ENCODE results near the gene USP34.

USP34 gene

GRCh38 chr2:61244694-61245093, 226.2 kb downstream of the USP34 start:
- TF ChIP-seq CTCF (IDR thresholded peaks at IDR 0.05; ENCODE audit: extremely low read depth, missing control alignments): no peak
- DNase-seq (ENCODE audit: low spot score): no peak

- no peak for TF ChIP-seq CTCF (IDR thresholded peaks at IDR 0.05; ENCODE audit: extremely low read depth, missing control alignments)
- DNase-seq (ENCODE audit: low spot score): no peak
Observed at GRCh38 chr2:61241266-61241665, 229.6 kb downstream of the USP34 start.

GRCh38 chr2:61238219-61239012, 232.5 kb downstream of the USP34 start:
- peak; percentile 3 for DNase-seq (ENCODE audit: low spot score)
- no peak for TF ChIP-seq CTCF (IDR thresholded peaks at IDR 0.05; ENCODE audit: extremely low read depth, missing control alignments)

DNA sequence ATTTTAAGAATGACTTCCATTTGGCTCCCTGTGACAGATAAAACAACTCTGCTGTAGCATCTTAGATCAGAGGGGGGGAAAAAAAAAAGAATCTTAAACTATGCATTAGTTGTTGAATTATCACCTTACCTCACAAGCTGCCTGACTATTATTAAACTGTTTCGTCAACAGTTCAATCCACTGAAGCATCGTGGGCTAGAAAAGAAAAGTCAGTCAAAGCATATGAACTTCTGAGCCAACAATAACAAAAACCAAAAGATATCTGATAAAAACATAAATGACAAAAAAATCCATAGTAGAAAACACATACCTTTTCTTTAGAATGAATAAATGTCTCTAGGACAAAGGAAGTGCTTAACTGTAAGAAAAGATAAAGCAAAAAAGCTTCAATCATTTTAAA, 235.2 kb downstream of the USP34 start:
- no peak for TF ChIP-seq CTCF (IDR thresholded peaks at IDR 0.05; ENCODE audit: extremely low read depth, missing control alignments)
- no peak for DNase-seq (ENCODE audit: low spot score)

DNA sequence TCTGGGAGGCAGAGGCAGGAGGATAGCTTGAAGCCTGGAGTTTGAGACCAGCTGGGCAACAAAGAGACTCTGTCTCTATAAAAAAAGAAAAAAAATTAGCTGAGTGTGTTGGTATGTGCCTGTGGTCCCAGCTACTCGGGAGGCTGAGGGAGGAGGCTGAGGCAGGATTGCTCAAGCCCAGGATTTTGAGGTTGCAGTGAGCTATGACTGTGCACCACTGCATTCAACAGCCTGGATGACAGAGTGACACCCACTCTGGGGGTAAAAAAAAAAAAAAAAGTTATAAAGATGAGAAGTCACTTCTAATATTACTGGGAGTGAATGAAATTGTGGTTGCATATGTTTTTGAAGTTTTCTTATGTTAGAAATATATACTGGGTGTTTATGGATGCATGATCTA, 237.3 kb downstream of the USP34 start:
- no peak for DNase-seq (ENCODE audit: low spot score)
- no peak for TF ChIP-seq CTCF (IDR thresholded peaks at IDR 0.05; ENCODE audit: extremely low read depth, missing control alignments)

GRCh38 chr2:61229936-61230335, 241.0 kb downstream of the USP34 start:
- TF ChIP-seq CTCF (IDR thresholded peaks at IDR 0.05; ENCODE audit: extremely low read depth, missing control alignments): no peak
- no peak for DNase-seq (ENCODE audit: low spot score)

DNA sequence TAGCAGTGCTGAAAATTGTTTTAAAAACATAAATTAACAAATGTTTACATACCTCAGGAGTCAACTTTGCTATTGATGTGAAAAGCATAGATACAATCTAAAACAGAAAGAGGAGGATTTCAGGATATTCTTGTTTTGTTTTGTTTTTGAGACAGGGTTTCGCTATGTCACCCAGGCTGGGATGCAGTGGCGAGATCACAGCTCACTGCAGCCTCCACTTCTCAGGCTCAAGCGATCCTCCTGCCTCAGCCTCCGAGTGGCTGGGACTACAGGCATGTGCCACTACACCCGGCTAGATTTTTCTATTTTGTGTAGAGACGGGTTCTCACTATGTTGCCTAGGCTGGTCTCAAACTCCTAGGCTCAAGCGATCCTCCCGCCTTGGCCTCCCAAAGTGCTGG, 248.3 kb downstream of the USP34 start:
- TF ChIP-seq CTCF (IDR thresholded peaks at IDR 0.05; ENCODE audit: extremely low read depth, missing control alignments): no peak
- DNase-seq (ENCODE audit: low spot score): no peak

Data from GM20000 (cell line).